Neuronal stem cell (in vitro differentiated cells): ENCODE measurements around the gene MTHFSD.

Experiments
- DNase-seq: peaks from one replicate; pipeline ENCODE4 v3.0.0-alpha.2; 2013; ENCODE audit warnings: low spot score
- H2AFZ ChIP-seq: one replicate; pipeline ENCODE4 v1.6.1; 2013; ENCODE audit warnings: mild to moderate bottlenecking, low read length, inconsistent platforms
- H2AK5ac ChIP-seq: 2 replicates; pipeline ENCODE4 v1.6.1; 2013; ENCODE audit warnings: low read depth, mild to moderate bottlenecking, inconsistent platforms, low read length, moderate library complexity, mixed read lengths
- H2BK120ac ChIP-seq: 2 replicates; pipeline ENCODE4 v1.6.1; 2013; ENCODE audit warnings: low read depth, mild to moderate bottlenecking, inconsistent platforms, low read length, moderate library complexity, mixed read lengths
- H2BK12ac ChIP-seq: one replicate; pipeline ENCODE4 v1.6.1; 2013; ENCODE audit warnings: low read length, inconsistent platforms
- H2BK15ac ChIP-seq: 2 replicates; pipeline ENCODE4 v1.6.1; 2013; ENCODE audit warnings: mild to moderate bottlenecking, low read length, inconsistent platforms, mixed read lengths
- H2BK5ac ChIP-seq: one replicate; pipeline ENCODE4 v1.6.1; 2013; ENCODE audit warnings: inconsistent platforms, mild to moderate bottlenecking, low read length, moderate library complexity
- H3K14ac ChIP-seq: one replicate; pipeline ENCODE4 v1.6.1; 2013; ENCODE audit warnings: low read length, inconsistent platforms
- H3K18ac ChIP-seq: 2 replicates; pipeline ENCODE4 v1.6.1; 2013; ENCODE audit warnings: low read length, inconsistent platforms
- H3K23ac ChIP-seq: 2 replicates; pipeline ENCODE4 v1.6.1; 2013; ENCODE audit warnings: low read depth, mild to moderate bottlenecking, mixed read lengths, low read length, inconsistent platforms; ENCODE audit not compliant: poor library complexity
- H3K27ac ChIP-seq: replicated peaks from 3 replicates; pipeline ENCODE4 v1.5.1; 2013; ENCODE audit warnings: low read length, inconsistent platforms
- H3K27me3 ChIP-seq, 3 experiments: 2 replicates each; pipeline ENCODE4 v1.6.1; 2013; ENCODE audit warnings: low read length in 3 of 3, mild to moderate bottlenecking in 2 of 3, inconsistent platforms in 1 of 3, low read depth in 1 of 3, mixed read lengths in 1 of 3, moderate library complexity in 1 of 3; ENCODE audit not compliant: control insufficient read depth in 3 of 3, insufficient read depth in 3 of 3
- H3K36me3 ChIP-seq, 2 donors: replicated peaks in 1 of 2; 2 replicates each; pipeline ENCODE4 v1.6.1; 2013; ENCODE audit warnings: low read length in 2 of 2; ENCODE audit not compliant: control insufficient read depth in 2 of 2, insufficient read depth in 2 of 2
- H3K4ac ChIP-seq: 2 replicates; pipeline ENCODE4 v1.6.1; 2013; ENCODE audit warnings: inconsistent platforms, mild to moderate bottlenecking, low read length, moderate library complexity
- H3K4me1 ChIP-seq, 2 donors: 1 replicate in 1 of 2; 2 replicates in 1 of 2; pipeline ENCODE4 v1.6.1; 2013; ENCODE audit warnings: low read length in 2 of 2, low read depth in 1 of 2; ENCODE audit not compliant: control insufficient read depth in 2 of 2, insufficient read depth in 1 of 2
- H3K4me2 ChIP-seq: one replicate; pipeline ENCODE4 v1.6.1; 2013; ENCODE audit warnings: mild to moderate bottlenecking, low read length, inconsistent platforms; ENCODE audit not compliant: insufficient read depth, poor library complexity, severe bottlenecking
- H3K4me3 ChIP-seq, 2 donors: 2 replicates each; pipeline ENCODE4 v1.5.1; 2013; ENCODE audit warnings: low read length in 2 of 2, mild to moderate bottlenecking in 2 of 2, inconsistent platforms in 1 of 2, moderate library complexity in 1 of 2
- H3K79me1 ChIP-seq: one replicate; pipeline ENCODE4 v1.6.1; 2013; ENCODE audit warnings: low read depth, mild to moderate bottlenecking, inconsistent platforms, low read length, moderate library complexity
- H3K9ac ChIP-seq: one replicate; pipeline ENCODE4 v1.6.1; 2013; ENCODE audit warnings: mild to moderate bottlenecking, low read depth, low read length, inconsistent platforms; ENCODE audit not compliant: poor library complexity
- H3K9me3 ChIP-seq, 2 donors: replicated peaks in 1 of 2; 2 replicates each; pipeline versions ENCODE3 to v1.6.1; 2013; ENCODE audit warnings: low read length in 2 of 2, mild to moderate bottlenecking in 2 of 2, inconsistent platforms in 1 of 2, low read depth in 1 of 2, mixed read lengths in 1 of 2, moderate library complexity in 1 of 2; ENCODE audit not compliant: control insufficient read depth in 2 of 2, insufficient read depth in 1 of 2
- H4K8ac ChIP-seq: one replicate; pipeline ENCODE4 v1.6.1; 2013; ENCODE audit warnings: low read depth, mild to moderate bottlenecking, inconsistent platforms, low read length, moderate library complexity
- H4K91ac ChIP-seq: one replicate; pipeline ENCODE4 v1.6.1; 2013; ENCODE audit warnings: low read length, low read depth, mild to moderate bottlenecking, inconsistent platforms; ENCODE audit not compliant: poor library complexity
- WGBS, 2 donors: extraction: QIAGEN DNeasy Blood & Tissue Kit; methylation state at CpG; one replicate each; pipeline ENCODE4 v1.1.7; 2013; ENCODE audit warnings: missing lambda C conversion rate in 2 of 2, mixed read lengths in 1 of 2; ENCODE audit not compliant: insufficient read length in 2 of 2, insufficient replicate concordance in 1 of 2; ENCODE audit errors: extremely low coverage in 2 of 2; 5-methylcytosine and 5-hydroxymethylcytosine counted together

Gene MTHFSD

DNA sequence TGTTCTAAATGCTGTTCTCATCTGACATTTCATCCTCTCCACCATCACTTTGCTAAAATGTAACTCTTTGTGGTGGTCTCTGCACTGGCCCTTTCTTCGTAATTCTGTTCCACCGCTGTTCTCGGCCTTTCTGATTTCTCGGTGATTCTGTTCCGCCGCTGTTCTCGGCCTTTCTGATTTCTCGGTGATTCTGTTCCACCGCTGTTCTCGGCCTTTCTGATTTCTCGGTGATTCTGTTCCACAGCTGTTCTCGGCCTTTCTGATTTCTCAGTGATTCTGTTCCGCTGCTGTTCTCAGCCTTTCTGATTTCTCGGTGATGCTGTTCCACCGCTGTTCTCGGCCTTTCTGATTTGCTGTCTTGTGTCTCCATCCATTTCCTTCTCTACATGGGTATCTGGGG is 32.4 kb downstream of the MTHFSD start:
- Histone ChIP-seq H3K18ac (no peak overlapping the region), H3K79me1 (no peaks in the 10 kb centered on the region), H2BK5ac (no peak overlapping the region), H2BK120ac (no peak overlapping the region), H3K4me1 (no peaks in the 10 kb centered on the region), H2BK15ac (no peak overlapping the region), H3K23ac (no peak overlapping the region), H4K91ac (no peak overlapping the region), H3K9ac (no peak overlapping the region), H3K4me3 (no peak overlapping the region), H3K36me3 (no peaks in the 10 kb centered on the region), H4K8ac (no peak overlapping the region), H2AFZ (no peak overlapping the region), H3K4me2 (no peak overlapping the region), H3K27me3 (peaks cover 0 to 65% (median 25%) of the 10 kb centered on the region in 3 experiments), H3K27ac (no peak overlapping the region), H3K14ac (no peak overlapping the region), H3K4ac (no peak overlapping the region), H3K9me3 (peaks cover 0 to 10% of the 10 kb centered on the region in 2 donors), H2BK12ac (no peak overlapping the region), H2AK5ac (no peak overlapping the region)
- no peak for DNase-seq
- WGBS, 2 donors = no CpG with 5 or more reads among the region's 16 CpGs

- Histone ChIP-seq H3K9me3 (peaks cover 0 to 6% of the 10 kb centered on the region in 2 donors), H3K27me3 (peaks cover 9 to 76% (median 36%) of the 10 kb centered on the region in 3 experiments)
- no peak for DNase-seq
Observed at GRCh38 chr16:86521236-86522197, 33.5 kb downstream of the MTHFSD start.

GRCh38 chr16:86520317-86521210 is 34.5 kb downstream of the MTHFSD start:
- Histone ChIP-seq H3K27ac (no peak overlapping the region), H2AK5ac (no peak overlapping the region), H3K36me3 (no peaks in the 10 kb centered on the region), H2BK120ac (no peak overlapping the region), H3K14ac (no peak overlapping the region), H2BK5ac (no peak overlapping the region), H3K9ac (no peak overlapping the region), H2BK12ac (no peak overlapping the region), H3K27me3 (peaks cover 18 to 86% (median 46%) of the 10 kb centered on the region in 3 experiments), H3K4me2 (no peak overlapping the region), H3K4me1 (peaks cover 0 to 4% of the 10 kb centered on the region in 2 donors), H3K79me1 (no peaks in the 10 kb centered on the region), H4K8ac (no peak overlapping the region), H2AFZ (no peak overlapping the region), H4K91ac (no peak overlapping the region), H3K23ac (no peak overlapping the region), H3K9me3 (peaks cover 0 to 4% of the 10 kb centered on the region in 2 donors), H2BK15ac (no peak overlapping the region), H3K4ac (no peak overlapping the region), H3K18ac (no peak overlapping the region), H3K4me3 (no peak overlapping the region)
- DNase-seq = no peak
- WGBS, 2 donors = no CpG with 5 or more reads among the region's 30 CpGs

More at GRCh38 chr16:86521236-86522197, 33.5 kb downstream of the MTHFSD start:
- no peak overlapping the region for H2BK15ac ChIP-seq
- H3K79me1 ChIP-seq = no peaks in the 10 kb centered on the region
- WGBS, 2 donors = no CpG with 5 or more reads among the region's 35 CpGs
- H2AK5ac ChIP-seq = no peak overlapping the region
- H3K4me2 ChIP-seq = no peak overlapping the region
- no peak overlapping the region for H3K27ac ChIP-seq
- no peak overlapping the region for H2BK5ac ChIP-seq
- H3K36me3 ChIP-seq = no peaks in the 10 kb centered on the region
- no peak overlapping the region for H3K14ac ChIP-seq
- no peak overlapping the region for H3K9ac ChIP-seq
- no peak overlapping the region for H3K4me3 ChIP-seq
- H2BK12ac ChIP-seq = no peak overlapping the region
- H3K23ac ChIP-seq = no peak overlapping the region
- no peak overlapping the region for H2AFZ ChIP-seq
- H4K91ac ChIP-seq = no peak overlapping the region
- H2BK120ac ChIP-seq = no peak overlapping the region
- H3K18ac ChIP-seq = no peak overlapping the region
- no peak overlapping the region for H4K8ac ChIP-seq
- no peak overlapping the region for H3K4ac ChIP-seq
- no peaks in the 10 kb centered on the region for H3K4me1 ChIP-seq
